ENCODE data around the gene CAD.
"Not testable (repeated sequence)": the region's sequence is repeated elsewhere in the genome, so short reads cannot be mapped to it uniquely, and the experiment has no call there.

Gene CAD

GRCh38 chr2:27270670-27271069 lies 53.5 kb downstream of the CAD start:
- no peak for DNase-seq (ENCODE audit: extremely low read depth, insufficient read length)
- no peaks in the 10 kb centered on the region; the same call in 1 of the 2 replicates for H3K27me3 ChIP-seq (replicated peaks; ENCODE audit: control insufficient read depth, insufficient read depth, low read length)
- TF ChIP-seq CTCF (IDR thresholded peaks at IDR 0.05; ENCODE audit: insufficient read depth, low read length, poor library complexity, severe bottlenecking): no peak

GRCh38 chr2:27271631-27272340 lies 54.6 kb downstream of the CAD start:
- no peaks in the 10 kb centered on the region for H3K27me3 ChIP-seq (replicated peaks; ENCODE audit: control insufficient read depth, insufficient read depth, low read length)
- no peak for DNase-seq (ENCODE audit: extremely low read depth, insufficient read length)
- no peak overlapping the region for H3K4me3 ChIP-seq (replicated peaks; ENCODE audit: low read depth, low read length)
- TF ChIP-seq CTCF (IDR thresholded peaks at IDR 0.05; ENCODE audit: insufficient read depth, low read length, poor library complexity, severe bottlenecking): no peak
- H3K36me3 ChIP-seq (ENCODE audit: control insufficient read depth, insufficient read depth, low read length): no peaks in the 10 kb centered on the region

More at GRCh38 chr2:27270670-27271069, 53.5 kb downstream of the CAD start:
- no peak overlapping the region for H3K4me3 ChIP-seq (replicated peaks; ENCODE audit: low read depth, low read length)
- no peaks in the 10 kb centered on the region for H3K36me3 ChIP-seq (ENCODE audit: control insufficient read depth, insufficient read depth, low read length)

- not testable (repeated sequence) for H3K36me3 ChIP-seq (ENCODE audit: control insufficient read depth, insufficient read depth, low read length); DNase-seq (ENCODE audit: extremely low read depth, insufficient read length); H3K27me3 ChIP-seq (replicated peaks; ENCODE audit: control insufficient read depth, insufficient read depth, low read length); H3K4me3 ChIP-seq (replicated peaks; ENCODE audit: low read depth, low read length)
These were observed 55.7 kb downstream of the CAD start for GRCh38 chr2:27272537-27273522.

GRCh38 chr2:27275211-27276150 lies 58.3 kb downstream of the CAD start, which contains the start of gene DNAJC5G:
DNAJC5G (plus strand) TSS chr2:27275433; CDS start chr2:27276729, 1,296 bp downstream.
- Histone ChIP-seq H3K4me3 (replicated peaks; ENCODE audit: low read depth, low read length) (no peak within 1 kb of the TSS), H3K27me3 (replicated peaks; ENCODE audit: control insufficient read depth, insufficient read depth, low read length) (no peaks in the 10 kb centered on the region), H3K36me3 (ENCODE audit: control insufficient read depth, insufficient read depth, low read length) (no peaks in the 10 kb centered on the region)
- no peak for DNase-seq (ENCODE audit: extremely low read depth, insufficient read length)
- TF ChIP-seq CTCF (IDR thresholded peaks at IDR 0.05; ENCODE audit: insufficient read depth, low read length, poor library complexity, severe bottlenecking): no peak

GRCh38 chr2:27278010-27278409 lies 60.8 kb downstream of the CAD start:
- no peak for TF ChIP-seq CTCF (IDR thresholded peaks at IDR 0.05; ENCODE audit: insufficient read depth, low read length, poor library complexity, severe bottlenecking)
- H3K27me3 ChIP-seq (replicated peaks; ENCODE audit: control insufficient read depth, insufficient read depth, low read length): peaks cover 3% of the 10 kb centered on the region
- H3K4me3 ChIP-seq (replicated peaks; ENCODE audit: low read depth, low read length): no peak overlapping the region
- H3K36me3 ChIP-seq (ENCODE audit: control insufficient read depth, insufficient read depth, low read length): no peaks in the 10 kb centered on the region
- DNase-seq (ENCODE audit: extremely low read depth, insufficient read length): no peak

All from GM06990 (cell line).